H9 (cell line): ENCODE results near the gene NADSYN1. TPM values are rescaled to one million over a fixed set of nuclear protein-coding genes. Genes with fewer than 3 reads are reported as not detected.

Source experiments
- DNase-seq: peaks from one replicate; pipeline ENCODE4 v3.0.0-alpha.2; 2017
- H2AFZ ChIP-seq: one replicate; pipeline ENCODE4 v1.6.1; 2013; ENCODE audit warnings: mild to moderate bottlenecking, low read length, control low read depth, moderate library complexity
- H2AK5ac ChIP-seq: 2 replicates; pipeline ENCODE4 v1.6.1; 2013; ENCODE audit warnings: low read length, control low read depth, mixed read lengths; ENCODE audit not compliant: insufficient read length
- H2BK120ac ChIP-seq: one replicate; pipeline ENCODE4 v1.6.1; 2013; ENCODE audit warnings: low read depth, mild to moderate bottlenecking, low read length, control low read depth, inconsistent platforms; ENCODE audit not compliant: poor library complexity, severe bottlenecking
- H2BK12ac ChIP-seq: 2 replicates; pipeline ENCODE4 v1.6.1; 2013; ENCODE audit warnings: low read length, control low read depth, mixed read lengths, low read depth; ENCODE audit not compliant: insufficient read length
- H2BK15ac ChIP-seq: 2 replicates; pipeline ENCODE4 v1.6.1; 2013; ENCODE audit warnings: low read depth, low read length, control low read depth
- H2BK20ac ChIP-seq: one replicate; pipeline ENCODE4 v1.6.1; 2013; ENCODE audit warnings: low read depth, mild to moderate bottlenecking, low read length, control low read depth, inconsistent platforms; ENCODE audit not compliant: poor library complexity, severe bottlenecking
- H2BK5ac ChIP-seq: 2 replicates; pipeline ENCODE4 v1.6.1; 2013; ENCODE audit warnings: low read length, control low read depth, mixed read lengths; ENCODE audit not compliant: insufficient read length
- H3K14ac ChIP-seq: 2 replicates; pipeline ENCODE4 v1.6.1; 2013; ENCODE audit warnings: low read length, control low read depth; ENCODE audit not compliant: insufficient read depth
- H3K18ac ChIP-seq: 2 replicates; pipeline ENCODE4 v1.6.1; 2013; ENCODE audit warnings: low read depth, mild to moderate bottlenecking, mixed read lengths, low read length, control low read depth; ENCODE audit not compliant: insufficient read length
- H3K23ac ChIP-seq: 2 replicates; pipeline ENCODE4 v1.6.1; 2013; ENCODE audit warnings: low read length, control low read depth, mixed read lengths, low read depth; ENCODE audit not compliant: insufficient read length
- H3K23me2 ChIP-seq: 2 replicates; pipeline ENCODE4 v1.6.1; 2013; ENCODE audit warnings: low read depth, mild to moderate bottlenecking, mixed read lengths, low read length, control low read depth; ENCODE audit not compliant: insufficient read length, poor library complexity, severe bottlenecking
- H3K27ac ChIP-seq: 2 replicates; pipeline ENCODE4 v1.5.1; 2013; ENCODE audit warnings: low read length, control low read depth, mixed read lengths, low read depth; ENCODE audit not compliant: insufficient read length
- H3K27me3 ChIP-seq: 2 replicates; pipeline ENCODE4 v1.6.1; 2013; ENCODE audit warnings: low read length, control low read depth, inconsistent platforms; ENCODE audit not compliant: insufficient read depth
- H3K4ac ChIP-seq: 2 replicates; pipeline ENCODE4 v1.6.1; 2013; ENCODE audit warnings: low read depth, mild to moderate bottlenecking, control low read depth, inconsistent platforms, low read length, moderate library complexity
- H3K4me1 ChIP-seq: 2 replicates; pipeline ENCODE4 v1.6.1; 2013; ENCODE audit warnings: low read length, control low read depth, inconsistent platforms; ENCODE audit not compliant: insufficient read depth
- H3K4me2 ChIP-seq: 2 replicates; pipeline ENCODE4 v1.6.1; 2013; ENCODE audit warnings: low read length, control low read depth, mixed read lengths; ENCODE audit not compliant: insufficient read length, insufficient read depth
- H3K56ac ChIP-seq: 2 replicates; pipeline ENCODE4 v1.6.1; 2013; ENCODE audit warnings: low read depth, mild to moderate bottlenecking, mixed read lengths, low read length, control low read depth; ENCODE audit not compliant: insufficient read length
- H3K79me1 ChIP-seq: 2 replicates; pipeline ENCODE4 v1.6.1; 2013; ENCODE audit warnings: low read depth, mild to moderate bottlenecking, moderate library complexity, low read length, control low read depth, inconsistent platforms; ENCODE audit not compliant: insufficient read depth, poor library complexity, severe bottlenecking
- H3K79me2 ChIP-seq: 2 replicates; pipeline ENCODE4 v1.6.1; 2013; ENCODE audit warnings: low read length, control low read depth, inconsistent platforms; ENCODE audit not compliant: insufficient read depth
- H3K9ac ChIP-seq: 2 replicates; pipeline ENCODE4 v1.6.1; 2013; ENCODE audit warnings: low read length, control low read depth, mixed read lengths; ENCODE audit not compliant: insufficient read length; ENCODE audit errors: extremely low read depth
- H3K9me3 ChIP-seq: one replicate; pipeline ENCODE4 v1.6.1; 2013; ENCODE audit warnings: low read depth, low read length, inconsistent platforms; ENCODE audit not compliant: control insufficient read depth
- H3T11ph ChIP-seq: one replicate; pipeline ENCODE4 v1.6.1; 2013; ENCODE audit warnings: mild to moderate bottlenecking, low read length, control low read depth, inconsistent platforms
- H4K20me1 ChIP-seq: one replicate; pipeline ENCODE4 v1.6.1; 2013; ENCODE audit not compliant: control insufficient read depth, insufficient read length, insufficient read depth
- H4K5ac ChIP-seq: 2 replicates; pipeline ENCODE4 v1.6.1; 2013; ENCODE audit warnings: low read depth, mild to moderate bottlenecking, mixed read lengths, low read length, control low read depth; ENCODE audit not compliant: insufficient read length
- H4K8ac ChIP-seq: replicated peaks from 2 replicates; pipeline ENCODE4 v1.6.1; 2013; ENCODE audit warnings: low read length, control low read depth, mixed read lengths, low read depth; ENCODE audit not compliant: insufficient read length
- H4K91ac ChIP-seq: 2 replicates; pipeline ENCODE4 v1.6.1; 2013; ENCODE audit warnings: low read depth, mild to moderate bottlenecking, moderate library complexity, mixed read lengths, low read length, control low read depth; ENCODE audit not compliant: insufficient read length
- H3K27ac Mint-ChIP-seq, 3 experiments: 2 replicates in 2 of 3; 3 replicates in 1 of 3; pipeline ENCODE4 v1.8.0; 2020 to 2021; ENCODE audit warnings: mixed read lengths in 3 of 3, mild to moderate bottlenecking in 1 of 3, moderate library complexity in 1 of 3
- H3K27me3 Mint-ChIP-seq: 2 replicates; pipeline ENCODE4 v1.8.0; 2021; ENCODE audit warnings: low read depth, mild to moderate bottlenecking, moderate library complexity, mixed read lengths
- H3K36me3 Mint-ChIP-seq, 3 experiments: 2 replicates in 2 of 3; 3 replicates in 1 of 3; pipeline ENCODE4 v1.8.0; 2020 to 2021; ENCODE audit warnings: low read depth in 3 of 3, mixed read lengths in 3 of 3; ENCODE audit not compliant: insufficient read depth in 1 of 3
- H3K4me1 Mint-ChIP-seq, 2 experiments: 2 replicates each; pipeline ENCODE4 v1.8.0; 2020; ENCODE audit warnings: mixed read lengths in 2 of 2
- H3K4me3 Mint-ChIP-seq, 2 experiments: 2 replicates in 1 of 2; 3 replicates in 1 of 2; pipeline ENCODE4 v1.8.0; 2020 to 2021; ENCODE audit warnings: mild to moderate bottlenecking in 2 of 2, mixed read lengths in 2 of 2, moderate library complexity in 1 of 2
- H3K9me3 Mint-ChIP-seq, 2 experiments: 2 replicates in 1 of 2; 3 replicates in 1 of 2; pipeline ENCODE4 v1.8.0; 2020; ENCODE audit warnings: mild to moderate bottlenecking in 2 of 2, mixed read lengths in 2 of 2, moderate library complexity in 1 of 2
- CTCF ChIP-seq: fragments of 200-600 bp; sonication (generic); conservative IDR thresholded peaks from 3 replicates; pipeline ENCODE4 v1.8.0; 2021; ENCODE audit warnings: antibody characterized with exemption, mild to moderate bottlenecking
- WGBS: extraction: QIAGEN DNeasy Blood & Tissue Kit; methylation state at CpG from one replicate; pipeline ENCODE4 v1.1.7; 2013; ENCODE audit warnings: missing lambda C conversion rate, low lambda C conversion rate, mixed read lengths; ENCODE audit not compliant: insufficient read length; ENCODE audit errors: extremely low coverage; 5-methylcytosine and 5-hydroxymethylcytosine counted together
- microRNA-seq: library from miRNA; unstranded; fragments of <30 nt; microRNA quantifications from one replicate; pipeline ENCODE4, GENCODE V29; 2020; ENCODE audit warnings: borderline microRNAs expressed
- total RNA-seq: library from RNA; stranded (reverse); gene quantifications from 2 replicates; pipeline ENCODE4 v1.2.1, GENCODE V29; 2021

Gene NADSYN1
- total RNA-seq, 1 experiment from 2014 or later = 44.2 TPM

GRCh38 chr11:71548716-71549151 lies 95.7 kb downstream of the NADSYN1 start:
- WGBS = no CpG with 5 or more reads among the region's 5 CpGs

More at GRCh38 chr11:71548716-71549151, 95.7 kb downstream of the NADSYN1 start:
- Histone ChIP-seq H3T11ph (no peak overlapping the region), H4K91ac (no peak overlapping the region), H4K5ac (no peak overlapping the region), H3K9me3 (no peaks in the 10 kb centered on the region), H3K9ac (no peak overlapping the region), H2AK5ac (no peak overlapping the region), H2BK5ac (no peak overlapping the region), H3K27me3 (no peaks in the 10 kb centered on the region), H2BK15ac (no peak overlapping the region), H3K27ac (no peak overlapping the region), H3K23me2 (no peaks in the 10 kb centered on the region), H3K56ac (no peak overlapping the region), H3K4ac (no peak overlapping the region), H3K4me2 (no peak overlapping the region), H2BK20ac (no peak overlapping the region), H2BK120ac (no peak overlapping the region), H4K20me1 (no peaks in the 10 kb centered on the region), H3K14ac (no peak overlapping the region), H3K23ac (no peak overlapping the region), H3K18ac (no peak overlapping the region), H3K79me2 (no peaks in the 10 kb centered on the region), H4K8ac (no peak overlapping the region), H3K4me1 (no peaks in the 10 kb centered on the region), H3K79me1 (no peaks in the 10 kb centered on the region), H2BK12ac (no peak overlapping the region), H2AFZ (no peak overlapping the region)
- Mint-ChIP-seq H3K27me3 (peaks cover 44% of the 10 kb centered on the region), H3K4me1 (peaks cover 24 to 27% of the 10 kb centered on the region in 2 experiments), H3K36me3 (peaks cover 0 to 13% (median 6%) of the 10 kb centered on the region in 3 experiments; a peak in 6 of 7 replicates), H3K9me3 (peaks cover 8 to 10% of the 10 kb centered on the region in 2 experiments; a peak in 4 of 5 replicates), H3K4me3 (no peak overlapping the region), H3K27ac (no peak overlapping the region)
- no peak for DNase-seq
- TF ChIP-seq CTCF = no peak

Small RNA genes lying within 50 kb of the gene (microRNA-seq; reads per million reads assigned to microRNA genes)
- not detected for gene MIR6754

Other genes starting within 250 kb of the NADSYN1 start
- gene SHANK2, start 200.6 kb upstream of the NADSYN1 start, total RNA-seq = 22.1 and 23.8 TPM in 2 replicates
- 117 and 124 TPM in 2 replicates for gene DHCR7, start 4.8 kb upstream of the NADSYN1 start, total RNA-seq
- gene KRTAP5-7, start 74.1 kb downstream of the NADSYN1 start, total RNA-seq = not detected in 2 replicates
- gene KRTAP5-8, start 84.8 kb downstream of the NADSYN1 start, total RNA-seq = not detected in 2 replicates
- gene KRTAP5-9, start 95.2 kb downstream of the NADSYN1 start, total RNA-seq = not detected in 2 replicates
- not detected in 2 replicates for gene KRTAP5-10, start 112.4 kb downstream of the NADSYN1 start, total RNA-seq
- not detected in 2 replicates for gene KRTAP5-11, start 129.7 kb downstream of the NADSYN1 start, total RNA-seq